GM04503 (cell line): Measurements from ENCODE around the gene RWDD1.

Experiments used
- DNase-seq: peaks from one replicate; pipeline ENCODE4 v3.0.0-alpha.2; 2012; ENCODE audit warnings: low read depth

The RWDD1 gene

GRCh38 chr6:116611056-116611455 lies 39.8 kb downstream of the RWDD1 start:
- DNase-seq: no peak

- DNase-seq: peak; percentile 89
These were observed 44.8 kb downstream of the RWDD1 start, which contains the start of gene RSPH4A for GRCh38 chr6:116615937-116616736. Gene RSPH4A (plus strand): TSS chr6:116616479. CDS start chr6:116616624, 145 bp downstream.

GRCh38 chr6:116616737-116617053 lies 45.4 kb downstream of the RWDD1 start:
- no peak for DNase-seq

- DNase-seq: no peak
These were observed 52.9 kb downstream of the RWDD1 start for GRCh38 chr6:116624036-116624805.

- DNase-seq: no peak
These were observed 54.6 kb downstream of the RWDD1 start for GRCh38 chr6:116625872-116626271.

GRCh38 chr6:116629563-116629981 lies 58.3 kb downstream of the RWDD1 start:
- no peak for DNase-seq

- no peak for DNase-seq
These were observed 60.2 kb downstream of the RWDD1 start for GRCh38 chr6:116631379-116631990.

GRCh38 chr6:116633685-116634084 lies 62.4 kb downstream of the RWDD1 start:
- DNase-seq: no peak
